Right atrium auricular region (tissue), 2 donors: ENCODE measurements around the gene OR10W1. TPM values are rescaled to one million over a fixed set of nuclear protein-coding genes. Genes with fewer than 3 reads are reported as not detected.

Source experiments
- DNase-seq: peaks from one replicate; pipeline ENCODE4 v3.0.0-alpha.2; 2019; ENCODE audit warnings: low spot score
- H3K27ac ChIP-seq, 2 donors: fragments of 200-600 bp; sonication (generic); 1 replicate in 1 of 2; 2 replicates in 1 of 2; pipeline ENCODE4 v1.5.1; 2016 to 2019
- H3K27me3 ChIP-seq, 2 donors: fragments of 200-600 bp; sonication (generic); one replicate each; pipeline versions ENCODE4 v1.5.1 to v1.6.0; 2017 to 2019
- H3K36me3 ChIP-seq: fragments of 200-600 bp; sonication (generic); one replicate; pipeline ENCODE4 v1.5.1; 2016
- H3K4me1 ChIP-seq, 2 donors: fragments of 200-600 bp; sonication (generic); one replicate each; pipeline versions ENCODE4 v1.5.1 to v1.6.0; 2017 to 2019
- H3K4me3 ChIP-seq, 2 donors: fragments of 200-600 bp; sonication (generic); 1 replicate in 1 of 2; 2 replicates in 1 of 2; pipeline ENCODE4 v1.5.1; 2017 to 2019; ENCODE audit warnings: mild to moderate bottlenecking in 1 of 2, moderate library complexity in 1 of 2
- H3K9me3 ChIP-seq, 2 donors: fragments of 200-600 bp; sonication (generic); one replicate each; pipeline ENCODE4 v1.5.1; 2019
- CTCF ChIP-seq, 2 donors: fragments of 200-600 bp; sonication (generic); IDR thresholded peaks; one replicate each; pipeline ENCODE4 v1.5.1; 2019; ENCODE audit warnings: antibody characterized with exemption in 2 of 2
- total RNA-seq, 2 donors: library from RNA; depleted of rRNA; stranded (reverse); fragments of >200 nt; gene quantifications; one replicate each; pipeline ENCODE4 v1.1.0, GENCODE V29; 2016

OR10W1 gene
- total RNA-seq = not detected

GRCh38 chr11:58268142-58268541 is at the start of gene OR10W1:
TSS of gene OR10W1 (minus strand) at chr11:58268260. CDS start at chr11:58267858, 402 bp downstream.
- Histone ChIP-seq H3K36me3 (no peaks in the 10 kb centered on the region), H3K9me3 (no peaks in the 10 kb centered on the region), H3K27ac (no peak within 1 kb of the TSS), H3K27me3 (no peaks in the 10 kb centered on the region), H3K4me3 (no peak within 1 kb of the TSS), H3K4me1 (no peaks in the 10 kb centered on the region)
- TF ChIP-seq CTCF (IDR thresholded peaks at IDR 0.05) = no peak
- DNase-seq = no peak

- Histone ChIP-seq H3K9me3 (no peaks in the 10 kb centered on the region), H3K36me3 (no peaks in the 10 kb centered on the region), H3K4me3 (no peak overlapping the region), H3K27ac (no peak overlapping the region), H3K27me3 (no peaks in the 10 kb centered on the region), H3K4me1 (no peaks in the 10 kb centered on the region)
- no peak for TF ChIP-seq CTCF (IDR thresholded peaks at IDR 0.05)
- no peak for DNase-seq
These were observed 48.1 kb upstream of the OR10W1 start for GRCh38 chr11:58316142-58316541.

GRCh38 chr11:58301576-58301975 is 33.5 kb upstream of the OR10W1 start:
- H3K4me1 ChIP-seq = no peaks in the 10 kb centered on the region
- H3K27me3 ChIP-seq = no peaks in the 10 kb centered on the region
- H3K36me3 ChIP-seq = no peaks in the 10 kb centered on the region
- no peak for TF ChIP-seq CTCF (IDR thresholded peaks at IDR 0.05)
- DNase-seq = no peak
- no peak overlapping the region for H3K27ac ChIP-seq
- H3K4me3 ChIP-seq = no peak overlapping the region
- no peaks in the 10 kb centered on the region for H3K9me3 ChIP-seq

GRCh38 chr11:58292017-58292416 is 24.0 kb upstream of the OR10W1 start:
- DNase-seq = no peak
- no peak for TF ChIP-seq CTCF (IDR thresholded peaks at IDR 0.05)
- Histone ChIP-seq H3K4me1 (no peaks in the 10 kb centered on the region), H3K9me3 (no peaks in the 10 kb centered on the region), H3K4me3 (no peak overlapping the region), H3K27me3 (no peaks in the 10 kb centered on the region), H3K36me3 (no peaks in the 10 kb centered on the region), H3K27ac (no peak overlapping the region)

- no peaks in the 10 kb centered on the region for H3K9me3 ChIP-seq
- no peak overlapping the region for H3K27ac ChIP-seq
- no peaks in the 10 kb centered on the region for H3K36me3 ChIP-seq
- no peak for TF ChIP-seq CTCF (IDR thresholded peaks at IDR 0.05)
- H3K4me3 ChIP-seq = no peak overlapping the region
- no peaks in the 10 kb centered on the region for H3K27me3 ChIP-seq
- H3K4me1 ChIP-seq = no peaks in the 10 kb centered on the region
- DNase-seq = no peak
These were observed 21.2 kb upstream of the OR10W1 start for GRCh38 chr11:58289266-58289665.

GRCh38 chr11:58286249-58286648 is 18.2 kb upstream of the OR10W1 start:
- TF ChIP-seq CTCF (IDR thresholded peaks at IDR 0.05) = peak in 1 of 2 donors; percentile 53
- Histone ChIP-seq H3K4me3 (no peak overlapping the region), H3K27ac (no peak overlapping the region), H3K9me3 (no peaks in the 10 kb centered on the region), H3K27me3 (no peaks in the 10 kb centered on the region), H3K4me1 (no peaks in the 10 kb centered on the region), H3K36me3 (no peaks in the 10 kb centered on the region)
- no peak for DNase-seq
